SK-N-SH (cell line): Measurements from ENCODE around the gene BCL7C.

Experiments used
- NRF1 ChIP-seq: IDR thresholded peaks from 2 replicates; pipeline ENCODE4 v1.6.1; 2012; ENCODE audit warnings: low read depth, mild to moderate bottlenecking, low read length
- RFX5 ChIP-seq: IDR thresholded peaks from 2 replicates; pipeline ENCODE4 v1.6.1; 2012; ENCODE audit warnings: mild to moderate bottlenecking, improper control_type of control experiment, low read length
- YY1 ChIP-seq: IDR thresholded peaks from 2 replicates; pipeline ENCODE4 v1.4.0; 2012; ENCODE audit warnings: low read depth, mild to moderate bottlenecking

GRCh38 chr16:30846649-30847402 lies 47.1 kb downstream of the BCL7C start:
- TF ChIP-seq NRF1 (no peak), RFX5 (no peak), YY1 (no peak)
